Fibroblast of pulmonary artery (primary cell): ENCODE results near the gene MSI2.

Source experiments
- DNase-seq: peaks from one replicate; pipeline ENCODE4 v3.0.0-alpha.2; 2010; ENCODE audit warnings: low read depth
- H3K4me3 ChIP-seq: replicated peaks from 2 replicates; pipeline ENCODE4 v1.5.1; 2011; ENCODE audit warnings: low read depth, mild to moderate bottlenecking, control low read depth, low read length, moderate library complexity
- CTCF ChIP-seq: IDR thresholded peaks from 2 replicates; pipeline ENCODE4 v1.5.1; 2011; ENCODE audit warnings: mild to moderate bottlenecking, control low read depth, low read length, inconsistent platforms; ENCODE audit errors: missing control alignments

Gene MSI2

GRCh38 chr17:57487573-57487972, 231.2 kb downstream of the MSI2 start:
- no peak for DNase-seq
- H3K4me3 ChIP-seq = no peak overlapping the region
- no peak for TF ChIP-seq CTCF

GRCh38 chr17:57488856-57489255, 232.5 kb downstream of the MSI2 start:
- TF ChIP-seq CTCF = no peak
- no peak overlapping the region for H3K4me3 ChIP-seq
- no peak for DNase-seq

GRCh38 chr17:57489321-57489720, 233.0 kb downstream of the MSI2 start:
- TF ChIP-seq CTCF = no peak
- DNase-seq = no peak
- no peak overlapping the region for H3K4me3 ChIP-seq

GRCh38 chr17:57490111-57490845, 234.0 kb downstream of the MSI2 start:
- no peak for TF ChIP-seq CTCF

GRCh38 chr17:57490890-57491289, 234.6 kb downstream of the MSI2 start:
- no peak for DNase-seq
- H3K4me3 ChIP-seq = no peak overlapping the region
- TF ChIP-seq CTCF = no peak

More at GRCh38 chr17:57490111-57490845, 234.0 kb downstream of the MSI2 start:
- DNase-seq = no peak
- no peak overlapping the region for H3K4me3 ChIP-seq

GRCh38 chr17:57493171-57493570, 236.8 kb downstream of the MSI2 start:
- H3K4me3 ChIP-seq = no peak overlapping the region

More at GRCh38 chr17:57493171-57493570, 236.8 kb downstream of the MSI2 start:
- no peak for DNase-seq
- no peak for TF ChIP-seq CTCF
